ENCODE results near the gene GOLGA3. TPM values are rescaled to one million over a fixed set of nuclear protein-coding genes. Genes with fewer than 3 reads are reported as not detected.
"Not testable (repeated sequence)": the region's sequence is repeated elsewhere in the genome, so short reads cannot be mapped to it uniquely, and the experiment has no call there.

The GOLGA3 gene
- total RNA-seq: 10 to 100 TPM; 25.2 to 29.1 TPM

DNA sequence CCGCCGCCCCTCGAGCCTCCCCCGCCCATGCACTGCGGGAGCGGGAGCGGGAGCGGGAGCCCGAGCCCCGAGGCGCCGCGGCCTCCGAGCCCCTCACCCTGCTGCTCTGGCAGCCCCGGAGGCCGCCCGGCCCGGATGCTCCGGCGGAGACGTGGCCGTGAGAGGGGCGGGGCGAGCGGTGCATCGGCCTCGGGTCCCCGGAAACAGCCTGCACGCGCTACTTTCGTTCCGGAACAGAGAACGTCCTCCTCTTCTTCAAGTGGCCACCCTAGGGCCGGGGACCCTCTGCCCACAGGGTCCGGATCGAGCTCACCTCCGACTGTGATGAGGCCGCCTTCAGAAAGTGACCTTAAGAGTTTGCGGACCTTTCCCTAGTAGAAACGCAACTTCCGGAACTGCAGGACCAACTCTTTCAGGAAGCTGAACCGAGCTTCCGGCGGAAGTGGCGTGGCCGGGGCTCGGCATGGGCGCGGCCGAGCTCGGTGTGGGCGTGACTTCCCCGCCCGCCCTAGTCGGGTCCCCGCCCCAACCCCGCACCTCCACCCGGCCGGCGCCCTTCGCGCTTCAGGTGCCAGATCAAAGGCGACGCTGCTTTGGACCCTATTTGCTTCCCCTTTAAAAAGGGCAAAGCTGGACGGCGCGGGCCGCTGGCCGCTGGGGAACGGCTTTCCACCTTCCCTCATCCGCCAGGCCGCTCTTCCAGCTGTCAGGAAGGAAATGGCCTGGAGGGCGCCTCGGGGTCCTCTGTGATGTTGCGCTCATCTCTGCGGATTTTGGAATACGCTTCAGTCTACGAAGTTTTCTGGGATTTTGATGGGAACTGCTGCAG lies at the start of gene GOLGA3:
TSS of gene GOLGA3 (minus strand) at position 164 of the 829 bp plus-strand sequence. CDS start 6,741 bp downstream, outside the sequence.
- Mint-ChIP-seq H3K4me1 (ENCODE audit: low read depth) (peaks cover 49% of the 10 kb centered on the region), H3K4me3 (peak within 1 kb of the TSS; percentile 98), H3K27me3 (ENCODE audit: low read depth) (no peaks in the 10 kb centered on the region), H3K9me3 (no peaks in the 10 kb centered on the region), H3K27ac (peak within 1 kb of the TSS; percentile 100), H3K36me3 (ENCODE audit: low read depth) (peaks cover 20% of the 10 kb centered on the region)
- peak; percentile 95 for DNase-seq
- intact Hi-C loops (cut with micrococcal nuclease): loop anchor here (2.0 to 5.0 kb wide), 5 partner anchors 58 to 252 kb away; partner anchors contain the start of genes ANKLE2, CHFR, PGAM5 and ZNF140
- CTCF ChIA-PET: interaction anchor here (0.6 to 1.0 kb wide), 3 partner anchors 71 to 214 kb away, joined by 3 to 5 read pairs (median 4); no protein-coding TSS in a partner anchor

GRCh38 chr12:132874620-132875019 lies 46.0 kb upstream of the GOLGA3 start:
- H3K27me3 Mint-ChIP-seq (ENCODE audit: low read depth); intact Hi-C loops (cut with micrococcal nuclease); CTCF ChIA-PET; H3K9me3 Mint-ChIP-seq; H3K27ac Mint-ChIP-seq; H3K4me3 Mint-ChIP-seq; DNase-seq: not testable (repeated sequence)
- peaks cover 14% of the 10 kb centered on the region for H3K4me1 Mint-ChIP-seq (ENCODE audit: low read depth)
- H3K36me3 Mint-ChIP-seq (ENCODE audit: low read depth): peaks cover 31% of the 10 kb centered on the region

GRCh38 chr12:132874175-132874574 lies 45.5 kb upstream of the GOLGA3 start:
- H3K4me3 Mint-ChIP-seq: no peak overlapping the region
- H3K27ac Mint-ChIP-seq: no peak overlapping the region
- intact Hi-C loops (cut with micrococcal nuclease): no loop called here
- no peaks in the 10 kb centered on the region for H3K9me3 Mint-ChIP-seq
- CTCF ChIA-PET: no interaction called here
- H3K36me3 Mint-ChIP-seq (ENCODE audit: low read depth): peaks cover 30% of the 10 kb centered on the region
- H3K27me3 Mint-ChIP-seq (ENCODE audit: low read depth): no peaks in the 10 kb centered on the region
- H3K4me1 Mint-ChIP-seq (ENCODE audit: low read depth): peaks cover 15% of the 10 kb centered on the region
- DNase-seq: no peak

DNA sequence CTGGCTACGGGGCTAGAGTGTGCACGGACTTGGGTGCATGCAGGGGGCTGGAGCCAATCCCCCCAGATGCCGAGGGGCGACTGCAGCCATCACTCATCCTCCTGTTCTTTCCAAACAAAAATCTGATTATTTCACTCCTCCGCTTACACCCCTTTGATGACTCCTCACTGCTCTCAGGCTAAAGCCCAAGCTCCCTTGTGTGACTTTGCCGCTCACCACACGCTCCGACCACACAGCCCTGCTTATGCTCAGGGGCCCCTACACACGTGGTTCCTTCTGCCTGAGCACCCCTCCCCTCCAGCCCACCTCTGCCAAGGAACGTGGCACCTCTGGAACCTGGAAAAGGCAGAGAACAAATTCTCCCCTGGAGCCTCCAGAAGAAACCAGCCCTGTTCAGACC lies 45.1 kb upstream of the GOLGA3 start:
- no peak for DNase-seq
- H3K36me3 Mint-ChIP-seq (ENCODE audit: low read depth): peaks cover 32% of the 10 kb centered on the region
- intact Hi-C loops (cut with micrococcal nuclease): no loop called here

DNA sequence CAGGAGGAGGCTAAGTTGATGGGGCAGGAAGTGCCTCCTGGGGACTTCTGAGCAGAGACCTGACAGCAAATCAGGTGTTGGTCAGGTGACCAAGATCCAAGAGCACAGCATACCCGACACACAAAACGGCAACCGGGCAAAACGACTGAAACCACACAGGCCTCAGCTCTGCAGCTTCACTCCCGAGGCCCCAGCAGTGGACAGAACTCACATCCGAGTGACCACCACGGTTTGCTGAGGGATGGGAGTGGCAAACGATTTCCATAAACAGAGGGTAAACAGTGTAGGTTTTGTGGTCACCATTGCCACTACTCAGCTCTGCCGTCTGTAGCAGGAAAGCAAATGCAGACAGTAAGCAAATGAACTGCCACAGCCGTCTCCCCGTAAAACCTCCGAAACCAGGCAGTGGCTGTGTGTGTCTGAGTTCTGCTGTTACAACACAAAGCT lies 44.3 kb upstream of the GOLGA3 start:
- H3K27ac Mint-ChIP-seq: peak overlapping the region; percentile 53
- H3K4me1 Mint-ChIP-seq (ENCODE audit: low read depth): peaks cover 17% of the 10 kb centered on the region
- no peak overlapping the region for H3K4me3 Mint-ChIP-seq
- intact Hi-C loops (cut with micrococcal nuclease): no loop called here
- CTCF ChIA-PET: no interaction called here
- peak; percentile 21 for DNase-seq
- H3K9me3 Mint-ChIP-seq: no peaks in the 10 kb centered on the region
- no peaks in the 10 kb centered on the region for H3K27me3 Mint-ChIP-seq (ENCODE audit: low read depth)
- H3K36me3 Mint-ChIP-seq (ENCODE audit: low read depth): peaks cover 34% of the 10 kb centered on the region

More for the DNA sequence above, 45.1 kb upstream of the GOLGA3 start:
- CTCF ChIA-PET: no interaction called here
- H3K27me3 Mint-ChIP-seq (ENCODE audit: low read depth): no peaks in the 10 kb centered on the region
- H3K4me3 Mint-ChIP-seq: no peak overlapping the region
- H3K9me3 Mint-ChIP-seq: no peaks in the 10 kb centered on the region
- H3K4me1 Mint-ChIP-seq (ENCODE audit: low read depth): peaks cover 16% of the 10 kb centered on the region
- peak overlapping the region; percentile 37 for H3K27ac Mint-ChIP-seq

- H3K27me3 Mint-ChIP-seq (ENCODE audit: low read depth): no peaks in the 10 kb centered on the region
- H3K9me3 Mint-ChIP-seq: no peaks in the 10 kb centered on the region
- intact Hi-C loops (cut with micrococcal nuclease): no loop called here
- no peak for DNase-seq
- H3K27ac Mint-ChIP-seq: peak overlapping the region; percentile 53
- peaks cover 35% of the 10 kb centered on the region for H3K36me3 Mint-ChIP-seq (ENCODE audit: low read depth)
- peak overlapping the region; percentile 34 for H3K4me3 Mint-ChIP-seq
- H3K4me1 Mint-ChIP-seq (ENCODE audit: low read depth): peaks cover 23% of the 10 kb centered on the region
- CTCF ChIA-PET: interaction anchor here (0.6 kb wide), 1 partner anchor 35 kb away, joined by 4 read pairs; no protein-coding TSS in a partner anchor
These were observed 43.6 kb upstream of the GOLGA3 start for GRCh38 chr12:132872073-132872855.

DNA sequence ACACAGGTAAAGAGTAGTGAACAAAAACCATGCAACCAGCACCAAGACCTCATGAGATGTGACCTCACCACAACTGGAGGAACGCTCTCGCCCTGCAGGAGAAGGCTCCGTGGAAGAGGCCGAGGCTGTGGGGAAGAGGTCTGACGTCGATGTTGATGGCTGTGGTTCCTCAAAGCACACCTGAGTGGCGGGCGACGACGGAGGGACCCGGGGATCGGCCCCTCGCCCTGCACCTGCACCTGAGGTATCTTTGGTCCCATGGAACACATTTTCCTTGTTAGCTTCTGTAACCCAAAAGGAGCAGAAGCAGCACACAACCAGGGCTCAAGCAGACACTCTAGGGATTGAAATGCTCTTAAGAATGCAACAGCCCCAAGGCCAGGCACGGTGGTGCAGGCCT lies 40.9 kb upstream of the GOLGA3 start:
- intact Hi-C loops (cut with micrococcal nuclease): no loop called here
- Mint-ChIP-seq H3K4me1 (ENCODE audit: low read depth) (peaks cover 36% of the 10 kb centered on the region), H3K36me3 (ENCODE audit: low read depth) (peaks cover 43% of the 10 kb centered on the region), H3K4me3 (no peak overlapping the region), H3K27ac (no peak overlapping the region), H3K9me3 (no peaks in the 10 kb centered on the region), H3K27me3 (ENCODE audit: low read depth) (no peaks in the 10 kb centered on the region)
- DNase-seq: no peak
- CTCF ChIA-PET: interaction anchor here (0.9 kb wide), 1 partner anchor 22 kb away, joined by 3 read pairs; no protein-coding TSS in a partner anchor

GRCh38 chr12:132866251-132866828 lies 37.7 kb upstream of the GOLGA3 start:
- Mint-ChIP-seq H3K27ac (no peak overlapping the region), H3K4me3 (no peak overlapping the region), H3K9me3 (no peaks in the 10 kb centered on the region), H3K36me3 (ENCODE audit: low read depth) (peaks cover 32% of the 10 kb centered on the region), H3K27me3 (ENCODE audit: low read depth) (no peaks in the 10 kb centered on the region), H3K4me1 (ENCODE audit: low read depth) (peaks cover 22% of the 10 kb centered on the region)
- intact Hi-C loops (cut with micrococcal nuclease): no loop called here
- CTCF ChIA-PET: no interaction called here
- no peak for DNase-seq

GRCh38 chr12:132861558-132861957 lies 32.9 kb upstream of the GOLGA3 start:
- no peak overlapping the region for H3K27ac Mint-ChIP-seq
- peaks cover 27% of the 10 kb centered on the region for H3K36me3 Mint-ChIP-seq (ENCODE audit: low read depth)
- DNase-seq: no peak
- intact Hi-C loops (cut with micrococcal nuclease): no loop called here
- no peaks in the 10 kb centered on the region for H3K9me3 Mint-ChIP-seq
- peaks cover 7% of the 10 kb centered on the region for H3K4me1 Mint-ChIP-seq (ENCODE audit: low read depth)
- H3K4me3 Mint-ChIP-seq: no peak overlapping the region
- H3K27me3 Mint-ChIP-seq (ENCODE audit: low read depth): no peaks in the 10 kb centered on the region
- CTCF ChIA-PET: no interaction called here

GRCh38 chr12:132858718-132859266 lies 30.1 kb upstream of the GOLGA3 start:
- H3K4me3 Mint-ChIP-seq: no peak overlapping the region
- intact Hi-C loops (cut with micrococcal nuclease): no loop called here
- H3K9me3 Mint-ChIP-seq: no peaks in the 10 kb centered on the region
- no peak overlapping the region for H3K27ac Mint-ChIP-seq
- H3K27me3 Mint-ChIP-seq (ENCODE audit: low read depth): no peaks in the 10 kb centered on the region
- no peaks in the 10 kb centered on the region for H3K4me1 Mint-ChIP-seq (ENCODE audit: low read depth)
- CTCF ChIA-PET: no interaction called here
- peaks cover 36% of the 10 kb centered on the region for H3K36me3 Mint-ChIP-seq (ENCODE audit: low read depth)
- DNase-seq: no peak

DNA sequence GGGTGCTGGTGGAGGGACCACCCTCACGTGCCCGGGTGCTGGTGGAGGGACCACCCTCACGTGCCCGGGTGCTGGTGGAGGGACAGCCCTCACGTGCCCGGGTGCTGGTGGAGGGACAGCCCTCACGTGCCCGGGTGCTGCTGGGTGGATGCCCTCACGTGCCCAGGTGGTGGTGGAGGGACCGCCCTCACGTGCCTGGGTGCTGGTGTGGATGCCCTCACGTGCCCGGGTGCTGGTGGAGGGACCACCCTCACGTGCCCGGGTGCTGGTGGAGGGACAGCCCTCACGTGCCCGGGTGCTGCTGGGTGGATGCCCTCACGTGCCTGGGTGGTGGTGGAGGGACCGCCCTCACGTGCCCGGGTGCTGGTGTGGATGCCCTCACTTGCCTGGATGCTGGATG lies 28.4 kb upstream of the GOLGA3 start:
- intact Hi-C loops (cut with micrococcal nuclease); H3K27me3 Mint-ChIP-seq (ENCODE audit: low read depth); H3K9me3 Mint-ChIP-seq; H3K4me1 Mint-ChIP-seq (ENCODE audit: low read depth); H3K27ac Mint-ChIP-seq; DNase-seq; H3K4me3 Mint-ChIP-seq; CTCF ChIA-PET: not testable (repeated sequence)
- peaks cover 40% of the 10 kb centered on the region for H3K36me3 Mint-ChIP-seq (ENCODE audit: low read depth)

DNA sequence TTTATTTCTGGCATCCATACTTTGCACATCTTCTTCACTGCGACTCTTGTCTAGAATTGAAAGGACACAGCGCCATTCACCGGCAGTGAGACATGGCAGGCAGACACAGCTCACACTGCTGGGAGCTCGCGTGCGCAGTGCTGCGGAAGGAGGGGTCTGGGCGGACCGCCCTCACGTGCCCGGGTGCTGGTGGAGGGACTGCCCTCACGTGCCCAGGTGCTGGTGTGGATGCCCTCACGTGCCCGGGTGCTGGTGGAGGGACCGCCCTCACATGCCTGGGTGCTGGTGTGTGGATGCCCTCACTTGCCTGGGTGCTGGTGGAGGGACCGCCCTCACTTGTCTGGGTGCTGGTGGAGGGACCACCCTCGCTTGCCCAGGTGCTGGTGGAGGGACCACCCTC lies 27.9 kb upstream of the GOLGA3 start:
- H3K9me3 Mint-ChIP-seq: no peaks in the 10 kb centered on the region
- intact Hi-C loops (cut with micrococcal nuclease): no loop called here
- H3K27ac Mint-ChIP-seq: no peak overlapping the region
- peaks cover 39% of the 10 kb centered on the region for H3K36me3 Mint-ChIP-seq (ENCODE audit: low read depth)
- CTCF ChIA-PET: no interaction called here
- no peaks in the 10 kb centered on the region for H3K27me3 Mint-ChIP-seq (ENCODE audit: low read depth)
- DNase-seq: no peak
- no peak overlapping the region for H3K4me3 Mint-ChIP-seq
- H3K4me1 Mint-ChIP-seq (ENCODE audit: low read depth): no peaks in the 10 kb centered on the region

Measured in activated naive CD4-positive, alpha-beta T cell treated with anti-CD3 and anti-CD28 coated beads for 36 hours (primary cell).